ENCODE results near the gene SLC9A8. TPM values are rescaled to one million over a fixed set of nuclear protein-coding genes. Genes with fewer than 3 reads are reported as not detected.

The SLC9A8 gene
- total RNA-seq, 1 experiment from 2014 or later, result 7.5 TPM

DNA sequence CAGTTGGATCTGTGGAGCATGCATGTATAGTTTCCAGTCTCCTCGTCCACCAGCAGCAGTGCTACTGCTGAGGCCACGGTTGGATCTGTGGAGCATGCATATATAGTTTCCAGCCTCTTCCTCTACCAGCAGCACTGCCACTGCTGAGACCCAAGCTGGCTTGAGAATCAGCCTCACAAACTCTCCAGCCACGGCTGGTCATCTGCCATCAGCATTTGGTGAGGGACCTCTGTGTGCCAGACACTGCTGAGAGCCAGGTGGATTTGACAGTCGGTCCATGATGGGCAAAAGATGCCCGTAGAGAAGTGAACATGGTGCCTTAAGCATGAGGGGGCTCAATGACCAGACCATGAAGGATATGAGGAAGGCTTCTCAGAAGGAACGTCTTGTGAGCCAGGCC lies 46.4 kb downstream of the SLC9A8 start:
- Histone ChIP-seq H4K8ac (replicated peaks; ENCODE audit: insufficient read length, low read depth, low read length) (no peak overlapping the region), H4K20me1 (ENCODE audit: control insufficient read depth, insufficient read depth, insufficient read length) (no peaks in the 10 kb centered on the region), H2BK20ac (ENCODE audit: low read depth, low read length, poor library complexity, severe bottlenecking) (no peak overlapping the region), H4K5ac (ENCODE audit: insufficient read length, low read depth, low read length) (no peak overlapping the region), H3K27me3 (ENCODE audit: insufficient read depth, low read length) (no peaks in the 10 kb centered on the region), H3K27ac (ENCODE audit: insufficient read length, low read depth, low read length) (no peak overlapping the region), H3K4ac (ENCODE audit: low read depth, low read length) (no peak overlapping the region), H3K79me1 (ENCODE audit: insufficient read depth, low read depth, low read length, poor library complexity, severe bottlenecking) (no peaks in the 10 kb centered on the region), H3K23me2 (ENCODE audit: insufficient read length, low read depth, low read length, poor library complexity, severe bottlenecking) (no peaks in the 10 kb centered on the region), H3K56ac (ENCODE audit: insufficient read length, low read depth, low read length) (no peak overlapping the region), H2BK120ac (ENCODE audit: low read depth, low read length, poor library complexity, severe bottlenecking) (no peak overlapping the region), H3K9me3 (ENCODE audit: control insufficient read depth, low read depth, low read length) (no peaks in the 10 kb centered on the region), H3K9ac (ENCODE audit: extremely low read depth, insufficient read length, low read length) (no peak overlapping the region), H3K23ac (ENCODE audit: insufficient read length, low read depth, low read length) (no peak overlapping the region), H3T11ph (ENCODE audit: low read length) (no peak overlapping the region), H2BK12ac (ENCODE audit: insufficient read length, low read depth, low read length) (no peak overlapping the region), H2AFZ (ENCODE audit: low read length) (no peak overlapping the region), H3K4me2 (ENCODE audit: insufficient read depth, insufficient read length, low read length) (no peak overlapping the region), H3K79me2 (ENCODE audit: insufficient read depth, low read length) (no peaks in the 10 kb centered on the region), H4K91ac (ENCODE audit: insufficient read length, low read depth, low read length) (no peak overlapping the region), H3K14ac (ENCODE audit: insufficient read depth, low read length) (no peak overlapping the region), H3K18ac (ENCODE audit: insufficient read length, low read depth, low read length) (no peak overlapping the region), H2BK15ac (ENCODE audit: low read depth, low read length) (no peak overlapping the region), H2AK5ac (ENCODE audit: insufficient read length, low read length) (no peak overlapping the region), H3K4me1 (ENCODE audit: insufficient read depth, low read length) (no peaks in the 10 kb centered on the region), H2BK5ac (ENCODE audit: insufficient read length, low read length) (no peak overlapping the region)
- no peaks in the 10 kb centered on the region for H3K9me3 Mint-ChIP-seq
- H3K27me3 Mint-ChIP-seq (ENCODE audit: low read depth), result no peaks in the 10 kb centered on the region; the same call in 1 of the 2 replicates
- no peak overlapping the region for H3K4me3 Mint-ChIP-seq
- H3K36me3 Mint-ChIP-seq (ENCODE audit: insufficient read depth in 1 of 3, low read depth in 3 of 3), result peaks cover 0 to 9% (median 6%) of the 10 kb centered on the region in 3 experiments; a peak in 5 of 7 replicates
- no CpG with 5 or more reads among the region's 6 CpGs for WGBS (ENCODE audit: extremely low coverage, insufficient read length, low lambda C conversion rate)
- no peak for DNase-seq
- H3K4me1 Mint-ChIP-seq, result peaks cover 13 to 20% of the 10 kb centered on the region in 2 experiments
- TF ChIP-seq, protein P1, sequence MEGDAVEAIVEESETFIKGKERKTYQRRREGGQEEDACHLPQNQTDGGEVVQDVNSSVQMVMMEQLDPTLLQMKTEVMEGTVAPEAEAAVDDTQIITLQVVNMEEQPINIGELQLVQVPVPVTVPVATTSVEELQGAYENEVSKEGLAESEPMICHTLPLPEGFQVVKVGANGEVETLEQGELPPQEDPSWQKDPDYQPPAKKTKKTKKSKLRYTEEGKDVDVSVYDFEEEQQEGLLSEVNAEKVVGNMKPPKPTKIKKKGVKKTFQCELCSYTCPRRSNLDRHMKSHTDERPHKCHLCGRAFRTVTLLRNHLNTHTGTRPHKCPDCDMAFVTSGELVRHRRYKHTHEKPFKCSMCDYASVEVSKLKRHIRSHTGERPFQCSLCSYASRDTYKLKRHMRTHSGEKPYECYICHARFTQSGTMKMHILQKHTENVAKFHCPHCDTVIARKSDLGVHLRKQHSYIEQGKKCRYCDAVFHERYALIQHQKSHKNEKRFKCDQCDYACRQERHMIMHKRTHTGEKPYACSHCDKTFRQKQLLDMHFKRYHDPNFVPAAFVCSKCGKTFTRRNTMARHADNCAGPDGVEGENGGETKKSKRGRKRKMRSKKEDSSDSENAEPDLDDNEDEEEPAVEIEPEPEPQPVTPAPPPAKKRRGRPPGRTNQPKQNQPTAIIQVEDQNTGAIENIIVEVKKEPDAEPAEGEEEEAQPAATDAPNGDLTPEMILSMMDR (conservative IDR thresholded peaks at IDR 0.05), result no peak
- H3K27ac Mint-ChIP-seq, result no peak overlapping the region

All from H9 (cell line).